Natural killer cell treated with Interleukin-12 subunit alpha and Interleukin-12 subunit beta and Interleukin-15 and Interleukin-18, amount 100 ng/mL, for 72 hours (primary cell): ENCODE measurements around the gene OTUB1. TPM values are rescaled to one million over a fixed set of nuclear protein-coding genes. Genes with fewer than 3 reads are reported as not detected.

Experiments used
- ATAC-seq, 2 donors: fragments of 150-1000 bp; cut with Tn5 transposase in 1 of 2; sonication (Bioruptor Pico), chemical (Tn5 transposase) in 1 of 2; 2 replicates each; pipeline ENCODE4 v1.10.0; 2021
- DNase-seq: peaks from one replicate; pipeline ENCODE4 v3.0.0; 2022; ENCODE audit warnings: low spot score
- H3K27ac Mint-ChIP-seq, 2 donors: 1 replicate in 1 of 2; 2 replicates in 1 of 2; pipeline ENCODE4 v1.8.0; 2022; ENCODE audit warnings: mixed read lengths in 2 of 2, mild to moderate bottlenecking in 1 of 2, moderate library complexity in 1 of 2
- H3K27me3 Mint-ChIP-seq, 2 donors: 1 replicate in 1 of 2; 2 replicates in 1 of 2; pipeline ENCODE4 v1.8.0; 2022; ENCODE audit warnings: mixed read lengths in 2 of 2
- H3K36me3 Mint-ChIP-seq: one replicate; pipeline ENCODE4 v1.8.0; 2022; ENCODE audit warnings: mixed read lengths
- H3K4me1 Mint-ChIP-seq, 2 donors: 1 replicate in 1 of 2; 2 replicates in 1 of 2; pipeline ENCODE4 v1.8.0; 2022; ENCODE audit warnings: low read depth in 2 of 2, mixed read lengths in 2 of 2, mild to moderate bottlenecking in 1 of 2
- H3K4me3 Mint-ChIP-seq: one replicate; pipeline ENCODE4 v1.8.0; 2022; ENCODE audit warnings: mixed read lengths
- H3K9me3 Mint-ChIP-seq: 2 replicates; pipeline ENCODE4 v1.8.0; 2022; ENCODE audit warnings: mixed read lengths
- total RNA-seq, 2 donors: library from RNA; stranded (reverse); gene quantifications; one replicate each; pipeline ENCODE4 v1.2.3, GENCODE V29; 2022

OTUB1 gene, protein sequence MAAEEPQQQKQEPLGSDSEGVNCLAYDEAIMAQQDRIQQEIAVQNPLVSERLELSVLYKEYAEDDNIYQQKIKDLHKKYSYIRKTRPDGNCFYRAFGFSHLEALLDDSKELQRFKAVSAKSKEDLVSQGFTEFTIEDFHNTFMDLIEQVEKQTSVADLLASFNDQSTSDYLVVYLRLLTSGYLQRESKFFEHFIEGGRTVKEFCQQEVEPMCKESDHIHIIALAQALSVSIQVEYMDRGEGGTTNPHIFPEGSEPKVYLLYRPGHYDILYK
- total RNA-seq: 10 to 100 TPM; 87.8 to 96.6 TPM

DNA sequence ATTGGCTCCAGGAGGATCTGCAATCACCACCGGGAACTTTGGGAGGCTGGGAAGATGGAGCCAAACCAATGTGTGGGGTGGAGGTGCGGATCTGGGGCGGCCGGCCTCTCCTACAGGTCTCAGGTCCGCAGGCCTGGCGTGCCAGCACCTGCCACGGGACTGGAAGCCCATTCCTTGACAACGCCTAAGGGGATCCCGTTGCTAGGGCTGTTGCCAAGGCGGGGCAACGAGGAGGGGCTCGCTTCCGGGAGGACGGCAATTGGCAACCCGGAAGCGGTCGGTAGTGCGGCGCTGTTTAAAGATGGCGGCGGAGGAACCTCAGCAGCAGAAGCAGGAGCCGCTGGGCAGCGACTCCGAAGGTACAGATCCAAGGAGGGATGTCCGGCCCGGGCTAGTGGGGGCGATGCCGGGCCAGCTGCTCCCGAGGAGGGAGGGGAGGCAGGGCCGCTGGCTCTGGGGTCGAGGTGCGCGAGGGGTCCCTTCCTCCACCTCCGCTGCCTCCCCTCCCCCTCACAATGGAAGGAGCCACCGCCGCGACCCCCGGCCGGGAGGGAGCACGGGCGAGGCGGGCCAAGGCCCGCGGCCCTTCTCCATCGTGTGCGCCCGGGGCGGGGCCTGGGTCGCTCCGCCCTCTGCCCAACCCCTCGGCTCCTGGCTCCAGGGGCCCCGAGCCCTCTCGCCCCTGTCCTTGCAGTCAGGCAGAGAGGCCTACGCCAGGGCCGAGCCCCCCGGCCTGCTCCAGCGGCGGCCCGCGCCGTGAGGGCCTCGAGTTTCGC lies at the start of gene OTUB1:
Gene OTUB1 (plus strand): TSS at position 283 of the 776 bp plus-strand sequence. CDS start 19 bp downstream, at position 302.
- H3K9me3 Mint-ChIP-seq: no peaks in the 10 kb centered on the region
- peak within 1 kb of the TSS; percentile 97 for H3K4me3 Mint-ChIP-seq
- peaks cover 12 to 24% of the 10 kb centered on the region in 2 donors for H3K4me1 Mint-ChIP-seq
- H3K27me3 Mint-ChIP-seq: no peaks in the 10 kb centered on the region
- H3K36me3 Mint-ChIP-seq: no peaks in the 10 kb centered on the region
- H3K27ac Mint-ChIP-seq: peak within 1 kb of the TSS; percentile 96 to 99
- DNase-seq: peak; percentile 91
- peak; percentile 93 to 96 for ATAC-seq

DNA sequence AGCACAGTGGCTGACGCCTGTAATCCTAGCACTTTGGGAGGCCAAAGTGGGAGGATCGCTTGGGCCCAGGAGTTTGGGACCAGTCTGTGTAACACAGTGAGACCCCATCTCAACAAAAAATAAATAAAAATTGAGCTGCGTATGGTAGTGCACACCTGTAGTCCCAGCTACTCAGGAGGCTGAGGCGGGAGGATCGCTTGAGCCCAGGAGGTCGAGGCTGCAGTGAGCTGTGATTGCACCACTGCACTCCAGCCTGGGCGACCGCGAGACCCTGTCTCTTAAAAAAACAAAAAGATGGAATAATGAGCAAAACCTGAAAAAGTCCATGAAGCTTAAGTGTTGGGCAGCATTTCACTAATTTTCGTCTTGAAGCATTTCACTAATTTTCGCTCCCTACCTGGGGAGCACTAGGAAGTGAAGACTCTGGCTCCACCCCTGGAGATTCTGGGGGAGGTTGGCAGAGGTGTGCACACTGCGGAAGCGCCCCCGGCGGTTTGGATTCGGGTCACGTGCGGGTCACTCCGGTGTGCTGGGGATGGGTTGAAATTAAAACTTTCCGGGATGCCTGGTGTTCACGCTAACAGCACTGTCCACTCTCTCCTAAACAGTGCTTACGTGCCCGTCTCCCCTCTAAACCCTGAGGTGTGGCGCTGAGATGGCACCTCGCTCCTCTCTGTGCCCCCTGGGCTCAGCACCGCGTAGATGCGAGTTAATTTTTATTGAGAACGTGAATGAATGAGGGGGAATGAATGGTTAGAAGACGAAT lies 48.3 kb upstream of the OTUB1 start:
- Mint-ChIP-seq H3K9me3 (no peaks in the 10 kb centered on the region), H3K27ac (peak overlapping the region; percentile 79 to 86), H3K4me3 (peak overlapping the region; percentile 94), H3K36me3 (no peaks in the 10 kb centered on the region), H3K27me3 (no peaks in the 10 kb centered on the region), H3K4me1 (peaks cover 16 to 28% of the 10 kb centered on the region in 2 donors)
- DNase-seq (no peak), ATAC-seq (peak in 1 of 2 donors; percentile 1)

DNA sequence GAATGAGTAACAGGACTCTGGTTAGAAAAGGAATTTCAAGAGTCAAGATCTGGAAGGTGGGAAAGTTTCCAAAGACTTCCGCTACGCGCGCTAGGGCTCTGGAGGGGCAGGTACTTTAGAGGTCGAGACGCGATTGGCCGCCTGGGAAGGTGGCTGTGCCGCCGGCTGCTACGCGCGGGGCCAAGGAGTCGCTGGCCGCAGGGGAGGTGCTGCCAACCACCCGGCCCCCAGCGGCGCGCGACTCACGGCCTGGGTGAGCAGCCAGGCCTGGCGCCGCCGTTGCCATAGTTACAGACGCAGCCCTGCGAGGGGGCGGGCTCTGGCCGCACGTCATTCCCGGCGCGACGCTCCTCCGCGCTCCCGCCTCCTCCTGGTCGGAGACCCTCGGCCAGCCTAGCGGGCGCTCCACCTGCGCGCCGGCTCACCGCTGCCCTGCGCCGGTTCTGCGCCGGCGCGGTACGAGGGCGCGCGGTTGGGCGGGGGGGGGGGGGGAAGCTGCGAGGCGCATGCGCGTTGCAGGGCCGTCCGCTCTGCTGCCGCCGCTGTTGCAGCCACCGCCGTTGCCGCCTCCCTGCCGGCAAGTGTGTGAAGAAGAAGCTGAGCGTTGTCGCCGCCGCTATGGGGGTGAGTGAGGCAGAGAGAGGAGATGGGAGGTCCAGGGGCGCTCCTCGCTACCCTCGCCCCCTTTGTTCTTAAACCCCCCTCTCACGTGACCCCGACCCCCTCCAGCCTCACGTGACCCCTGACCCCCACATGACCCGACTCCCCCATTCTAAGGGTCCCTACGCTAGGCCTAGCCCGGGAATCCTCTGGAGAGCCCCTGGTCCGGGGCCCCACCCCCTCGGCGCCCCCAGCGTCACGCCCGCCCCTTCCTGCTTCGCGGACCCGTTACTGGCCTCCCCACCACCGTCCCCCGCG lies 47.5 kb upstream of the OTUB1 start, which contains the start of gene NAA40:
Gene NAA40 (plus strand): TSS at position 524 of the 918 bp plus-strand sequence. CDS start 95 bp downstream, at position 619.
- Mint-ChIP-seq H3K4me3 (peak within 1 kb of the TSS; percentile 94), H3K4me1 (peaks cover 16 to 28% of the 10 kb centered on the region in 2 donors), H3K27ac (peak within 1 kb of the TSS; percentile 79 to 86), H3K27me3 (no peaks in the 10 kb centered on the region), H3K36me3 (no peaks in the 10 kb centered on the region), H3K9me3 (no peaks in the 10 kb centered on the region)
- ATAC-seq: peak; percentile 97 to 98
- peak; percentile 99 for DNase-seq

DNA sequence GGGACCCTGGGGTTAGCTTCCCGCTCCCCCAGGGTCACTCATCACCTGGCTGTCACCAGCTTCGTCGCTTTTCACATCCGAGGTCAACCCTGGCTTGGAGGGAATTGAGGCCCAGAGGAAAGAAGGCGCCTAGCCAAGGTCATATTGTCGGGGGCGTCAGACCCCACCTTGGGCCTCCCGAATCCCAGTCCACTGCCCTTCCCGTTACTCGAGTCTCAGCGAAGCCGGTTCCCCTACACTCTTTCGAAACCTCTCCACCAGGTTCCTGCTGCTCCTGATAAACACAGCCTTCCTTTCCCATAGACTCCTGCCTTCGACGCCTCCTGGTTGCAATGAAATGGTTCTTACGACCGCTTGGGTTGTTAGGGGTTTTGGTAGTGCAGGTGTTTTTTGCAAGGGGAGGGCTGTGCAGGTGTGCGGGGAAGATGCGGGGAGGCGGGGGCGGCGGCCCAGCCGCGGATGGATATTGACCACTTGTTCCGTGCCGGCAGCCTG lies 46.8 kb upstream of the OTUB1 start:
- Mint-ChIP-seq H3K9me3 (no peaks in the 10 kb centered on the region), H3K4me1 (peaks cover 21 to 28% of the 10 kb centered on the region in 2 donors), H3K4me3 (peak overlapping the region; percentile 94), H3K27me3 (no peaks in the 10 kb centered on the region), H3K36me3 (no peaks in the 10 kb centered on the region), H3K27ac (peak overlapping the region; percentile 54 to 82)
- no peak for ATAC-seq
- no peak for DNase-seq

DNA sequence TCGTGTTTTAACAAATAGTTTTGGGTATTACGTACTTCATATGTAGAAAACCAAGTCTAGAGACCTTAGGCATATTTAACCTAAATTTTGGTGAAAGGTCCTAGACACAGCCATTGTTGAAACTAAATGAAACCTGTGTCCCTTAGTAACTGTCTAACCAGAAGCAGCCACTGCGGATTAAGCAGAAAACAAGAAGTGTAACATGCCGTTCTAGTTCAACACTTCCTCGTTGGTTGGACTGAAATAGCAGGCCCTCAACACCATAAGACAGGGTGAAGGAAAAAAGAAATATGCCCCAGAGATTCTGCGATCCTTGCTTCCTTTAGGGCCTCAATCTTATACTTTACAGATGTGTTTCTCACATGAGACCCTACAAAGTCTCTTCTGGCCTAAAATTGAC lies 45.5 kb upstream of the OTUB1 start:
- H3K27ac Mint-ChIP-seq: peak overlapping the region; percentile 54 to 82
- peak overlapping the region; percentile 94 for H3K4me3 Mint-ChIP-seq
- no peak for ATAC-seq
- H3K27me3 Mint-ChIP-seq: no peaks in the 10 kb centered on the region
- peaks cover 21 to 28% of the 10 kb centered on the region in 2 donors for H3K4me1 Mint-ChIP-seq
- H3K9me3 Mint-ChIP-seq: no peaks in the 10 kb centered on the region
- DNase-seq: no peak
- no peaks in the 10 kb centered on the region for H3K36me3 Mint-ChIP-seq

DNA sequence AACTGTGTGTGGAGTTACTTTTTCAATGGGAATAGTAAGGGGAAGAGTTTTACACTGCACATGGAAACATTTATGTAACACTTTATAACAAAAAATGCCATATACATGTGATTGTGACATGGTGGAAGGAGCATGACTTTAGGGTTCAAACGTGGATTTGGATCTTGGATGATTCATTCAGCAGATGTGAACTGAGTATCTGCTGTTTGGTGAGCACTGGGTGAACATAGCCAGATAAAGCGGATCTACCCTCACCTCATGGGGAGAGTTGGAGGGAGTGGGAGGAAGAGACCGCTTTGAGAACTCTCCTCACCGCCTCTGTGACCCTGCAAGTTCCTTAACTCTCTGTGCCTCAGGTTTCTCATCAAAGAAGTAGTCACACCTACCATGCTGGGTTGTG lies 44.3 kb upstream of the OTUB1 start:
- no peaks in the 10 kb centered on the region for H3K36me3 Mint-ChIP-seq
- no peak overlapping the region for H3K27ac Mint-ChIP-seq
- ATAC-seq (no peak), DNase-seq (no peak)
- H3K4me1 Mint-ChIP-seq: peaks cover 21 to 28% of the 10 kb centered on the region in 2 donors
- H3K9me3 Mint-ChIP-seq: no peaks in the 10 kb centered on the region
- no peak overlapping the region for H3K4me3 Mint-ChIP-seq
- no peaks in the 10 kb centered on the region for H3K27me3 Mint-ChIP-seq

DNA sequence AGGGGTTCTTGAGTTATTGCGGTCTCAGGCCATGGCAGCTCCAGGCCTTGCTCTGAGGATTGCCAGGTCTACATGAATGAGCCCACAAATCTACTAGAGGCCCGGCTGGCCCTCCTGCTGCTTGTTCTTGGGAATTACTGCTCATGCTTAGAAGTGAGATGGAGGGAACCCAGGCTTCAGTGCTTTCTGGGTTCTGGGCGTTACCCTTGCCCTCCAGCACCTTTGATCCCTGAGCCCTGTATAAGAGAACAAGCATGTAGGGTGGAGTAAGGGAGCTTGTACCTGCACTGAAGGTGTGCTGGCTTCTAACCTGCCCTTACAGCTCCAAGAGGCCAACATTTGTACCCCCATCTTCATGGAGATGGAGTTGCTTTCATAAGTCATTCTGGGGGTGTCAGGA lies 43.4 kb upstream of the OTUB1 start:
- H3K27me3 Mint-ChIP-seq: no peaks in the 10 kb centered on the region
- H3K4me3 Mint-ChIP-seq: no peak overlapping the region
- H3K4me1 Mint-ChIP-seq: peaks cover 21 to 25% of the 10 kb centered on the region in 2 donors
- no peak overlapping the region for H3K27ac Mint-ChIP-seq
- no peaks in the 10 kb centered on the region for H3K9me3 Mint-ChIP-seq
- ATAC-seq: no peak
- no peak for DNase-seq
- H3K36me3 Mint-ChIP-seq: no peaks in the 10 kb centered on the region

DNA sequence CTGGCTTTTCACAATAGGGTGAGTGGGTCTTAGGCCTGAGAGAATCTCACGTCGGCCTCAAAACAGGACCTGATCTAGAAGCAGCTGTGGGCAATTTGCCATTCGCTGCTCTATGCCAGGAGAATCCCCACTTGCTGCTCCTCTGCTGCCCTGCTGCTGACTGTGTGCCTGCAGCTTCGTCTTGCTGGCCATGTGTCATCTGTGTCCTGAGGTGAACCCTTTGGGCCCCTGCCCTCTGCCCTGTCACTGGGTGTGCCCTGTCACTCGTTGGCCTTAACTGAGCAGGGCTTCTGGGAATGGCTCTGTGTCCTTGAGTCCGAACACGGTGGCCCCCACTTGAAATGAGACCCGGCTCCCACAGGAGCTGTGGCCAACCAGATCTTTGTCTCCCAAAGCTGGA lies 41.3 kb upstream of the OTUB1 start:
- Mint-ChIP-seq H3K4me3 (no peak overlapping the region), H3K27ac (no peak overlapping the region), H3K36me3 (no peaks in the 10 kb centered on the region), H3K9me3 (no peaks in the 10 kb centered on the region), H3K27me3 (no peaks in the 10 kb centered on the region), H3K4me1 (peaks cover 11 to 13% of the 10 kb centered on the region in 2 donors)
- DNase-seq (no peak), ATAC-seq (peak in 1 of 2 donors; percentile 25)

DNA sequence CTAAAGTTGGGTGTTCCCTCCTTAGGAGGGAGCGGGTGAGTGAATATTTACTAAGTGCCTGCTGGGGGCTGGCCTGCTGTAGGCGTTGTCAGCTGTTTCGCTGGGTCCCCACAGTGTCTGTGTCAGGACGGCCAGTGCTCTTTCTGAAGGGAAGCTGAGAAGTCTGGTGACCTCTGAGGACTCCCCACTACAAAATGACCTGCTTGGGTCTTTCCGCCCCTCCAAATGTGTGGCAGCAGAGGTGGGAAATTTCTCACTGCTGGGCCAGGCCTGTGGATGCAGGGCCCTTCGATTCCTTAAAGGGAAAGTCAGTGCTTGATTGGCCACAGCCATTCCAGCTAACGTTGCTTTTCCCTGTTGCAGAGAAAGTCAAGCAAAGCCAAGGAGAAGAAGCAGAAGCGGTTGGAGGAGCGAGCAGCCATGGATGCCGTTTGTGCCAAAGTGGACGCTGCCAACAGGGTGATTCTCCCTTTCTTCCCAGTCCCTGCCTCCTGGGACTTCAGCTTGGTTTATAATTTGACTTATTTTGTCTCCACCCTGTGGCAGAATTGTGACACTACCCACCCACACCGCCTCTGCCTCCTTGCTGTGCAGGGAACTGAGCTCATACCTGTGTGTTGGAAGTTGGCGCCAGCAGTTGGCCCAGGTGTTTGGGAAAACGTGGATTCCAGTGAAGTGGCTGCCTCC lies 40.6 kb upstream of the OTUB1 start:
- H3K4me3 Mint-ChIP-seq: no peak overlapping the region
- peak; percentile 53 to 69 for ATAC-seq
- H3K27me3 Mint-ChIP-seq: no peaks in the 10 kb centered on the region
- H3K27ac Mint-ChIP-seq: no peak overlapping the region
- H3K9me3 Mint-ChIP-seq: no peaks in the 10 kb centered on the region
- peaks cover 7 to 14% of the 10 kb centered on the region in 2 donors for H3K4me1 Mint-ChIP-seq
- H3K36me3 Mint-ChIP-seq: no peaks in the 10 kb centered on the region
- no peak for DNase-seq

DNA sequence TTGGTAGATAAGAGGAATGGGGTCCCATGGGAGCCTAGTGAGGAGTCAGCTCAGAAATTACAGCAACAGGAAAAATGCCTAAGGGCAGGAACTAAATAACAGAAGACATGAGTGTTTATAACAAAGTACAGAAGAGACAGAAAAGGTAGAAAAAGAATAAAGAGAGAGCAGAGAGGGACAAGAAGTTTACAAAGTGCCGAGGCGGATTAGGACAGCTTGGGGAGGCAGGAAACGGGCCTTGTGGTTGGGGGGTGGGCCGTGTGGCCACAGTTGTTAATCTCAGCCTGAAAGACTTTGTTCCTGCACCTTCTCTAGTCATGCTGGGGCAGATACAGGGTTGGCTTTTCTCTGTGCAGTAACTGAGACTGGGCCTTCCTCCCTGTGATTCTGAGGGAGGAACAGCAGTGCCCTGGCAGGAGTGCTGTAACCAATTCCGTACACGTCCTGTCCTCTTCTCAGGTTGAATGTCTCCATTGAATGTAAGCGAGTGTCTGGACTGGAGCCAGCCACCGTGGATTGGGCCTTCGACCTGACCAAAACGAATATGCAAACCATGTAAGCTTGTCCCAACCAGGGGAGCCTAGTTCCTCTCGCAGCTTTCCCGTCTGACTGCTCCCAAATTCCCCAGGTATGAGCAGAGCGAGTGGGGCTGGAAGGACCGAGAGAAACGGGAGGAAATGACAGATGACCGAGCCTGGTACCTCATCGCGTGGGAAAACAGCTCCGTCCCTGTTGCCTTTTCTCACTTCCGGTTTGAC lies 34.3 kb upstream of the OTUB1 start:
- Mint-ChIP-seq H3K27me3 (no peaks in the 10 kb centered on the region), H3K4me3 (peak overlapping the region; percentile 84), H3K9me3 (no peaks in the 10 kb centered on the region), H3K27ac (peak overlapping the region; percentile 59 to 75), H3K36me3 (no peaks in the 10 kb centered on the region), H3K4me1 (peaks cover 31 to 32% of the 10 kb centered on the region in 2 donors)
- DNase-seq (peak; percentile 79), ATAC-seq (peak; percentile 89 to 94)

DNA sequence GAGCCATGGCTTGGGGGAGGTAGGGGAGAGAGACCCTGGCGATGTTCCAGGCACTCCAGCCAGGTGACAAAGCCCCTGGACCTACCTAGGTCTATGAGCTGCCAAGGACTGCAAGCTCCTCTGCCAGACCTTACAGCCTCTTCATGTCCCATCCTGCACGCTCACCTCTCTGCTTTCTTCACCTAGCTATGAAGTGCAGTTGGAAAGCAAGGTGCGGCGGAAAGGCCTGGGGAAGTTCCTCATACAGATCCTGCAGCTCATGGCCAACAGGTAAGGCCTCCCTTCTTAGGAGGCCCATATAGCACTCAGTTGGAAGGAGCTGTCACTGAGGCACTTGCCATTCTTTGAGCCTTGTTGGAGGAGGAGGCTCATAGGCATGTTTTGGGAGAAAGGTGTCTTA lies 33.7 kb upstream of the OTUB1 start:
- no peaks in the 10 kb centered on the region for H3K9me3 Mint-ChIP-seq
- DNase-seq (no peak), ATAC-seq (no peak)
- H3K36me3 Mint-ChIP-seq: no peaks in the 10 kb centered on the region
- no peaks in the 10 kb centered on the region for H3K27me3 Mint-ChIP-seq
- peak overlapping the region; percentile 84 for H3K4me3 Mint-ChIP-seq
- H3K4me1 Mint-ChIP-seq: peaks cover 31 to 32% of the 10 kb centered on the region in 2 donors
- peak overlapping the region; percentile 59 to 75 for H3K27ac Mint-ChIP-seq

DNA sequence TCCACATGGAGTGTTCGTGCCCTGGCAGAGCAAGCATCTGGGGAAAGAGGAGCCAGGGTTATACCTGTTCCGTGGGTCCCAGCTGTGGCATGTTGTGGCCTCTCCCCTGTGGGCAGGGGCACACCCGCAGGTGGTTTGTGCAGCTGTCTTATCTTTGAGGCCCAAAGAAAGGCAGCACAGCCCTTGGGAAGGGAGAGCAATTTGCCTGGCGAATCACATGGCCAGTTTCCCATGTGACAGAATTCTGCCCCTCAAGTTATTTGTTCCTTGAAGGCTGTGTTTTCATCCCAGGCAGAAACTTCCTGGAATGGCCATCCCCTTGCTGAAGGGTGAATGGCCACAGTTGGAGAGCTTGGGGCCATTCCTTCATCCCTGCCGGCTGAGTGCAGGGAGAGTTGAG lies 28.2 kb upstream of the OTUB1 start:
- Mint-ChIP-seq H3K27ac (peak overlapping the region in 1 of 2 donors; percentile 18), H3K4me3 (no peak overlapping the region), H3K36me3 (no peaks in the 10 kb centered on the region), H3K4me1 (peaks cover 27% of the 10 kb centered on the region in 2 donors), H3K27me3 (no peaks in the 10 kb centered on the region), H3K9me3 (no peaks in the 10 kb centered on the region)
- ATAC-seq (no peak), DNase-seq (no peak)
